HEK293 (cell line): Measurements from ENCODE around the gene SERPINB13.

Experiments
- CTCF ChIA-PET: fragments of 350-600 bp; formaldehyde crosslinking; extraction: SDS; loops from one replicate; lab custom pipeline; 2021; ENCODE audit warnings: antibody characterized with exemption; lab: Yijun Ruan, JAX
- POLR2A ChIA-PET: fragments of 300-600 bp; formaldehyde crosslinking; extraction: SDS; loops from one replicate; lab custom pipeline; 2020; ENCODE audit warnings: antibody characterized with exemption, inconsistent platforms; lab: Yijun Ruan, JAX
- H3K27ac ChIP-seq: fragments of 200-500 bp; sonication (Bioruptor generic); 2 replicates; pipeline ENCODE4 v1.5.1; 2014; ENCODE audit warnings: low read depth, low read length, control low read depth, inconsistent platforms; ENCODE audit errors: extremely low read depth
- H3K36me3 ChIP-seq, 2 experiments: fragments of 200-500 bp in 1 of 2; sonication (Bioruptor generic) in 1 of 2; 1 replicate in 1 of 2; 2 replicates in 1 of 2; pipeline ENCODE4 v1.5.1; 2014 to 2017; ENCODE audit warnings: inconsistent platforms in 2 of 2, low read length in 2 of 2; ENCODE audit not compliant: control insufficient read depth in 2 of 2, insufficient read depth in 1 of 2
- H3K4me1 ChIP-seq: fragments of 200-500 bp; sonication (Bioruptor generic); 2 replicates; pipeline ENCODE4 v1.5.1; 2014; ENCODE audit warnings: mild to moderate bottlenecking, low read length, inconsistent platforms; ENCODE audit not compliant: control insufficient read depth, insufficient read depth
- H3K4me3 ChIP-seq: 2 replicates; pipeline ENCODE4 v1.5.1; 2011; ENCODE audit warnings: low read depth, mild to moderate bottlenecking, control low read depth, low read length, moderate library complexity
- H3K9me3 ChIP-seq: fragments of 200-500 bp; sonication (Bioruptor generic); 2 replicates; pipeline ENCODE4 v1.5.1; 2014; ENCODE audit warnings: low read depth, low read length, inconsistent platforms; ENCODE audit not compliant: control insufficient read depth, insufficient read depth
- REST ChIP-seq: fragments of 450-650 bp; formaldehyde crosslinking; IDR thresholded peaks from 2 replicates; pipeline ENCODE4 v1.5.1; 2016; ENCODE audit warnings: missing biosample characterization, missing genetic modification characterization
- SCRT1 ChIP-seq: fragments of 450-650 bp; formaldehyde crosslinking; IDR thresholded peaks from 2 replicates; pipeline ENCODE4 v1.5.1; 2016; ENCODE audit warnings: missing biosample characterization, missing genetic modification characterization, borderline replicate concordance
- TRIM28 ChIP-seq: IDR thresholded peaks from 2 replicates; pipeline ENCODE4 v1.6.1; 2011; ENCODE audit warnings: low read length, control low read depth, borderline replicate concordance
- ZBTB17 ChIP-seq: fragments of 450-650 bp; formaldehyde crosslinking; IDR thresholded peaks from 2 replicates; pipeline ENCODE4 v1.5.1; 2016; ENCODE audit warnings: missing biosample characterization, missing genetic modification characterization
- ZBTB49 ChIP-seq: fragments of 450-650 bp; formaldehyde crosslinking; IDR thresholded peaks from 2 replicates; pipeline ENCODE4 v1.5.1; 2016; ENCODE audit warnings: missing biosample characterization, missing genetic modification characterization, low read depth
- ZFP69B ChIP-seq: fragments of 450-650 bp; formaldehyde crosslinking; IDR thresholded peaks from 2 replicates; pipeline ENCODE4 v1.5.1; 2016; ENCODE audit warnings: missing biosample characterization, missing genetic modification characterization
- ZNF202 ChIP-seq: fragments of 450-650 bp; formaldehyde crosslinking; IDR thresholded peaks from 2 replicates; pipeline ENCODE4 v1.5.1; 2016; ENCODE audit warnings: missing biosample characterization, missing genetic modification characterization, borderline replicate concordance
- ZNF214 ChIP-seq: fragments of 450-650 bp; formaldehyde crosslinking; IDR thresholded peaks from 2 replicates; pipeline ENCODE4 v1.5.1; 2017; ENCODE audit warnings: missing biosample characterization, mild to moderate bottlenecking, missing genetic modification characterization, borderline replicate concordance
- ZNF529 ChIP-seq: fragments of 450-650 bp; formaldehyde crosslinking; IDR thresholded peaks from 2 replicates; pipeline ENCODE4 v1.5.1; 2017; ENCODE audit warnings: missing genetic modification characterization, missing biosample characterization; ENCODE audit not compliant: insufficient replicate concordance
- ZNF660 ChIP-seq: fragments of 450-650 bp; IDR thresholded peaks from 2 replicates; pipeline ENCODE4 v1.5.1; 2018; ENCODE audit warnings: missing biosample characterization, mild to moderate bottlenecking, missing genetic modification characterization
- TF ChIP-seq, protein P1 (sequence below): sonication (generic); formaldehyde crosslinking; IDR thresholded peaks from 2 replicates; pipeline ENCODE4 v1.8.1; 2022; ENCODE audit warnings: mild to moderate bottlenecking, moderate library complexity, missing genetic modification reagents
- TF ChIP-seq, protein P2 (sequence below): fragments of 450-650 bp; formaldehyde crosslinking; conservative IDR thresholded peaks from 2 replicates; pipeline ENCODE4 v1.5.1; 2016; ENCODE audit warnings: low read depth, missing biosample characterization, missing genetic modification characterization

Gene SERPINB13

GRCh38 chr18:63588909-63589308 lies 1.8 kb downstream of the SERPINB13 start:
- H3K9me3 ChIP-seq: no peaks in the 10 kb centered on the region
- POLR2A ChIA-PET: no interaction called here
- CTCF ChIA-PET: interaction anchor here (0.7 to 2.1 kb wide), 2 partner anchors 11 to 17 kb away, joined by 3 to 10 read pairs; no protein-coding TSS in a partner anchor
- no peaks in the 10 kb centered on the region for H3K36me3 ChIP-seq
- no peaks in the 10 kb centered on the region for H3K4me1 ChIP-seq
- TF ChIP-seq, protein P1, sequence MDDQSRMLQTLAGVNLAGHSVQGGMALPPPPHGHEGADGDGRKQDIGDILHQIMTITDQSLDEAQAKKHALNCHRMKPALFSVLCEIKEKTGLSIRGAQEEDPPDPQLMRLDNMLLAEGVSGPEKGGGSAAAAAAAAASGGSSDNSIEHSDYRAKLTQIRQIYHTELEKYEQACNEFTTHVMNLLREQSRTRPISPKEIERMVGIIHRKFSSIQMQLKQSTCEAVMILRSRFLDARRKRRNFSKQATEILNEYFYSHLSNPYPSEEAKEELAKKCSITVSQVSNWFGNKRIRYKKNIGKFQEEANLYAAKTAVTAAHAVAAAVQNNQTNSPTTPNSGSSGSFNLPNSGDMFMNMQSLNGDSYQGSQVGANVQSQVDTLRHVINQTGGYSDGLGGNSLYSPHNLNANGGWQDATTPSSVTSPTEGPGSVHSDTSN: no peak
- TF ChIP-seq, all 188 proteins: peak for 0
- Histone ChIP-seq H3K4me3 (no peak overlapping the region), H3K27ac (no peak overlapping the region)

- Histone ChIP-seq H3K36me3 (no peaks in the 10 kb centered on the region), H3K4me1 (no peaks in the 10 kb centered on the region), H3K4me3 (no peak overlapping the region), H3K9me3 (no peaks in the 10 kb centered on the region), H3K27ac (no peak overlapping the region)
- no peak for TF ChIP-seq SCRT1 (tag by site-specific recombination)
- no peak for TF ChIP-seq TRIM28
- POLR2A ChIA-PET: no interaction called here
- CTCF ChIA-PET: interaction anchor here (0.5 to 2.3 kb wide), 5 partner anchors 12 to 404 kb away, joined by 4 to 19 read pairs (median 6); no protein-coding TSS in a partner anchor
Observed at GRCh38 chr18:63590373-63590772, 3.2 kb downstream of the SERPINB13 start.

- Histone ChIP-seq H3K9me3 (no peaks in the 10 kb centered on the region), H3K4me1 (no peaks in the 10 kb centered on the region), H3K4me3 (no peak overlapping the region), H3K36me3 (no peaks in the 10 kb centered on the region), H3K27ac (no peak overlapping the region)
- ChIA-PET POLR2A (no interaction called here), CTCF (interaction anchor here (0.6 to 2.3 kb wide), 7 partner anchors 13 to 883 kb away, joined by 3 to 19 read pairs (median 4); no protein-coding TSS in a partner anchor)
- TF ChIP-seq REST (tag by site-specific recombination) (no peak), ZNF529 (tag by site-specific recombination) (no peak), ZBTB49 (tag by site-specific recombination) (no peak), ZBTB17 (no peak), ZNF660 (no peak), ZNF202 (no peak), ZNF214 (no peak), ZFP69B (tag by site-specific recombination) (no peak)
- TF ChIP-seq, protein P2, sequence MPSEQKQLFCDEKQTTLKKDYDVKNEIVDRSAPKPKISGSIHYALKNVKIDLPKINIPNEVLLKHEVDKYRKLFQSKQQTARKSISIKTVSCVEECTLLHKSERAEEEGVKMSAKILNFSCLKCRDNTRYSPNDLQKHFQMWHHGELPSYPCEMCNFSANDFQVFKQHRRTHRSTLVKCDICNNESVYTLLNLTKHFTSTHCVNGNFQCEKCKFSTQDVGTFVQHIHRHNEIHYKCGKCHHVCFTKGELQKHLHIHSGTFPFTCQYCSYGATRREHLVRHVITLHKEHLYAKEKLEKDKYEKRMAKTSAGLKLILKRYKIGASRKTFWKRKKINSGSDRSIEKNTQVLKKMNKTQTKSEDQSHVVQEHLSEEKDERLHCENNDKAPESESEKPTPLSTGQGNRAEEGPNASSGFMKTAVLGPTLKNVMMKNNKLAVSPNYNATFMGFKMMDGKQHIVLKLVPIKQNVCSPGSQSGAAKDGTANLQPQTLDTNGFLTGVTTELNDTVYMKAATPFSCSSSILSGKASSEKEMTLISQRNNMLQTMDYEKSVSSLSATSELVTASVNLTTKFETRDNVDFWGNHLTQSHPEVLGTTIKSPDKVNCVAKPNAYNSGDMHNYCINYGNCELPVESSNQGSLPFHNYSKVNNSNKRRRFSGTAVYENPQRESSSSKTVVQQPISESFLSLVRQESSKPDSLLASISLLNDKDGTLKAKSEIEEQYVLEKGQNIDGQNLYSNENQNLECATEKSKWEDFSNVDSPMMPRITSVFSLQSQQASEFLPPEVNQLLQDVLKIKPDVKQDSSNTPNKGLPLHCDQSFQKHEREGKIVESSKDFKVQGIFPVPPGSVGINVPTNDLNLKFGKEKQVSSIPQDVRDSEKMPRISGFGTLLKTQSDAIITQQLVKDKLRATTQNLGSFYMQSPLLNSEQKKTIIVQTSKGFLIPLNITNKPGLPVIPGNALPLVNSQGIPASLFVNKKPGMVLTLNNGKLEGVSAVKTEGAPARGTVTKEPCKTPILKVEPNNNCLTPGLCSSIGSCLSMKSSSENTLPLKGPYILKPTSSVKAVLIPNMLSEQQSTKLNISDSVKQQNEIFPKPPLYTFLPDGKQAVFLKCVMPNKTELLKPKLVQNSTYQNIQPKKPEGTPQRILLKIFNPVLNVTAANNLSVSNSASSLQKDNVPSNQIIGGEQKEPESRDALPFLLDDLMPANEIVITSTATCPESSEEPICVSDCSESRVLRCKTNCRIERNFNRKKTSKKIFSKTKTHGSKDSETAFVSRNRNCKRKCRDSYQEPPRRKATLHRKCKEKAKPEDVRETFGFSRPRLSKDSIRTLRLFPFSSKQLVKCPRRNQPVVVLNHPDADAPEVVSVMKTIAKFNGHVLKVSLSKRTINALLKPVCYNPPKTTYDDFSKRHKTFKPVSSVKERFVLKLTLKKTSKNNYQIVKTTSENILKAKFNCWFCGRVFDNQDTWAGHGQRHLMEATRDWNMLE: no peak
Observed at GRCh38 chr18:63590966-63591695, 4.0 kb downstream of the SERPINB13 start.
